Osteoblast (primary cell): ENCODE measurements around the gene UBE2E1. TPM values are rescaled to one million over a fixed set of nuclear protein-coding genes. Genes with fewer than 3 reads are reported as not detected.
A peak's percentile ranks its signal among the peaks of the same experiment; 100 is the strongest.

Experiments used
- DNase-seq: peaks from one replicate; pipeline ENCODE4 v3.0.0; 2011; ENCODE audit warnings: low spot score, mixed read lengths; ENCODE audit not compliant: insufficient read length; ENCODE audit errors: missing footprints
- H2AFZ ChIP-seq: 2 replicates; pipeline ENCODE4 v1.6.0; 2011; ENCODE audit warnings: mild to moderate bottlenecking, low read length
- H3K27ac ChIP-seq: 2 replicates; pipeline ENCODE4 v1.5.1; 2011; ENCODE audit warnings: mild to moderate bottlenecking, low read depth, low read length, moderate library complexity
- H3K27me3 ChIP-seq: 2 replicates; pipeline ENCODE4 v1.6.0; 2012; ENCODE audit warnings: mild to moderate bottlenecking, control low read depth, inconsistent platforms, low read length, moderate library complexity; ENCODE audit not compliant: insufficient read depth
- H3K36me3 ChIP-seq: 2 replicates; pipeline ENCODE4 v1.5.1; 2011; ENCODE audit warnings: mild to moderate bottlenecking, low read length, control low read depth, moderate library complexity; ENCODE audit not compliant: insufficient read depth
- H3K4me1 ChIP-seq: 2 replicates; pipeline ENCODE4 v1.5.1; 2011; ENCODE audit warnings: mild to moderate bottlenecking, low read length, control low read depth, moderate library complexity; ENCODE audit not compliant: insufficient read depth
- H3K4me2 ChIP-seq: 2 replicates; pipeline ENCODE4 v1.6.0; 2011; ENCODE audit warnings: mild to moderate bottlenecking, low read length; ENCODE audit not compliant: insufficient read depth
- H3K4me3 ChIP-seq: fragments of 200-600 bp; sonication (generic); 3 replicates; pipeline ENCODE4 v1.5.1; 2012; ENCODE audit warnings: mild to moderate bottlenecking, low read length, inconsistent platforms; ENCODE audit not compliant: insufficient read depth
- H3K79me2 ChIP-seq: 2 replicates; pipeline ENCODE4 v1.6.0; 2012; ENCODE audit warnings: mild to moderate bottlenecking, low read length, control low read depth, inconsistent platforms; ENCODE audit not compliant: insufficient read depth
- H3K9me3 ChIP-seq: 2 replicates; pipeline ENCODE4 v1.5.1; 2011; ENCODE audit warnings: low read depth, low read length, control low read depth
- H4K20me1 ChIP-seq: 2 replicates; pipeline ENCODE4 v1.6.0; 2012; ENCODE audit warnings: mild to moderate bottlenecking, low read length, control low read depth; ENCODE audit not compliant: insufficient read depth
- total RNA-seq: library from RNA; depleted of rRNA; stranded (reverse); fragments of >200 nt; gene quantifications from 2 replicates; pipeline ENCODE4 v1.2.3, GENCODE V29; 2012
- TF ChIP-seq, protein P1 (sequence below): IDR thresholded peaks from 2 replicates; pipeline ENCODE4 v1.5.1; 2011; ENCODE audit warnings: mild to moderate bottlenecking, low read depth, low read length, moderate library complexity; ENCODE audit errors: extremely low read depth

UBE2E1 gene
- total RNA-seq, 1 donor = 98.1 TPM

DNA sequence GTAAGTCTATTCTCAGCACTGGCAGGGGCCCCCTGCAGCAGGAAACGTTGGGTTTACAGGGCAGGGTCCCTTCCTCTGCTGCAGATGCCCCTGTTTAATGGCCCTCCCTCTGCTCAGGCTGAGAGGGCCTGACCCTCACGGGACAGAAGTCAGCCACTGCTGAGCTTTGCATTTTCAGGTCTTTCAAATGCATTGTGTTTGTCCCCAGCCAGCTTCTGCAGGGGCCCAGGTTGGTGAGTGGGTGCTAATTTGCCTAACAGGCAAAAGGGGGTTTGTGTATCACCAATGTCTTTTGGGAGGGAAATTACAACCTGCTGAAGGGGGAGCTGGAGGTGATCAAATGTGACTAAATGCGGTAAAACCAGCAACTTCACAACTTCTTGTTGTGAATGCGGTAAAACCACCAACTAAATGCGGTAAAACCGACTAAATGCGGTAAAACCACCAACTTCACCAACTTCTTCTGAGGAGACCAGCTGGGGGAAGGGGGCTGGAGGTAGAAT lies 44.8 kb upstream of the UBE2E1 start:
- Histone ChIP-seq H3K27me3 (no peaks in the 10 kb centered on the region), H3K4me1 (peaks cover 10% of the 10 kb centered on the region), H3K4me3 (no peak overlapping the region), H3K4me2 (no peak overlapping the region), H2AFZ (no peak overlapping the region), H4K20me1 (no peaks in the 10 kb centered on the region), H3K36me3 (no peaks in the 10 kb centered on the region), H3K9me3 (no peaks in the 10 kb centered on the region), H3K79me2 (no peaks in the 10 kb centered on the region), H3K27ac (no peak overlapping the region)
- TF ChIP-seq, protein P1, sequence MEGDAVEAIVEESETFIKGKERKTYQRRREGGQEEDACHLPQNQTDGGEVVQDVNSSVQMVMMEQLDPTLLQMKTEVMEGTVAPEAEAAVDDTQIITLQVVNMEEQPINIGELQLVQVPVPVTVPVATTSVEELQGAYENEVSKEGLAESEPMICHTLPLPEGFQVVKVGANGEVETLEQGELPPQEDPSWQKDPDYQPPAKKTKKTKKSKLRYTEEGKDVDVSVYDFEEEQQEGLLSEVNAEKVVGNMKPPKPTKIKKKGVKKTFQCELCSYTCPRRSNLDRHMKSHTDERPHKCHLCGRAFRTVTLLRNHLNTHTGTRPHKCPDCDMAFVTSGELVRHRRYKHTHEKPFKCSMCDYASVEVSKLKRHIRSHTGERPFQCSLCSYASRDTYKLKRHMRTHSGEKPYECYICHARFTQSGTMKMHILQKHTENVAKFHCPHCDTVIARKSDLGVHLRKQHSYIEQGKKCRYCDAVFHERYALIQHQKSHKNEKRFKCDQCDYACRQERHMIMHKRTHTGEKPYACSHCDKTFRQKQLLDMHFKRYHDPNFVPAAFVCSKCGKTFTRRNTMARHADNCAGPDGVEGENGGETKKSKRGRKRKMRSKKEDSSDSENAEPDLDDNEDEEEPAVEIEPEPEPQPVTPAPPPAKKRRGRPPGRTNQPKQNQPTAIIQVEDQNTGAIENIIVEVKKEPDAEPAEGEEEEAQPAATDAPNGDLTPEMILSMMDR = no peak
- DNase-seq = peak; percentile 45

DNA sequence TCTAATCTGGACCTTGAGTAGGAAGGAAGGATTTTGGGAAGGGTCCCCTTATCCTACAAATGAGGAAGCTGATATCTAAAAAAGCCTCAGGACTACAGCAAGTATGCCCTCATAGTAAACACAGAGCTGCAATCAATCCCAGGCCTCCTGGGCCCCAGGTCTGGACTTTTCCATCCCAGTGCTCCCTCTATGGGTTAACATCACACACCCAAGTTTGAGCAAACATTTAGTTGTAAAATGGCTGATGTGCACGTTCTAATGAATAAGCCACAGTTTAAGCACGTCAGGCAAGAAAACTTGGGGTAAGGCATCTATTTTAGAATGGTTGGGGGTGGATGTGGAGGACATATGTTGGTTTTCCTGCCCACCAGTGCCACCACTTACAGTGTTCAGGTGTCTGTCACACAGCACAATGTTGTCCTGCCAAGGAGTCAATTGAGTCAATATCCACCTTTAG lies 44.3 kb upstream of the UBE2E1 start:
- peak; percentile 86 for DNase-seq
- Histone ChIP-seq H4K20me1 (no peaks in the 10 kb centered on the region), H3K27ac (no peak overlapping the region), H3K9me3 (no peaks in the 10 kb centered on the region), H3K4me2 (no peak overlapping the region), H2AFZ (peak overlapping the region; percentile 27), H3K4me3 (no peak overlapping the region), H3K79me2 (no peaks in the 10 kb centered on the region), H3K4me1 (peaks cover 10% of the 10 kb centered on the region), H3K27me3 (no peaks in the 10 kb centered on the region), H3K36me3 (no peaks in the 10 kb centered on the region)
- TF ChIP-seq, protein P1 = peak; percentile 61

DNA sequence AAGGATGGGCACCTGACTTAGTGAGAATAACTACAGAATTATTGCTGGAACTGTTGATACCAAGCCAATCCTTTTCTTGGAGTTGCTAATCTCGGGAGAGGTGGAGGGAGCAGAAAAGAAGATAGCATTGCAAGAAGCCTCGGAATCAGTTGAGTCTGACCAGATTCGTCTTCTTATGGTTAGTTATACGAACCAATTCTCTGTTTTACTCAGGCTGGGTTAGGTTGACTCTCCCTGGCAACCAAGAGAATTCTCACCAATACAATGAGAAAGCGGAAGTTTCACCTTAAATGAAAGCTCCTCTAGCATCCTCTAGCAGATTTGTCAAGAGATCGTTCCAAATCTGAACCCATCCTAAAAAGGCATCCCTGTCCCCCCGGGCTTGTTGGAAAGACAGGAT lies 43.5 kb upstream of the UBE2E1 start:
- H3K9me3 ChIP-seq = no peaks in the 10 kb centered on the region
- no peaks in the 10 kb centered on the region for H3K79me2 ChIP-seq
- peaks cover 10% of the 10 kb centered on the region for H3K4me1 ChIP-seq
- DNase-seq = no peak
- H3K4me3 ChIP-seq = no peak overlapping the region
- peak overlapping the region; percentile 81 for H3K4me2 ChIP-seq
- TF ChIP-seq, protein P1 = no peak
- no peak overlapping the region for H3K27ac ChIP-seq
- H2AFZ ChIP-seq = peak overlapping the region; percentile 83
- no peaks in the 10 kb centered on the region for H3K27me3 ChIP-seq
- H3K36me3 ChIP-seq = no peaks in the 10 kb centered on the region
- H4K20me1 ChIP-seq = no peaks in the 10 kb centered on the region

DNA sequence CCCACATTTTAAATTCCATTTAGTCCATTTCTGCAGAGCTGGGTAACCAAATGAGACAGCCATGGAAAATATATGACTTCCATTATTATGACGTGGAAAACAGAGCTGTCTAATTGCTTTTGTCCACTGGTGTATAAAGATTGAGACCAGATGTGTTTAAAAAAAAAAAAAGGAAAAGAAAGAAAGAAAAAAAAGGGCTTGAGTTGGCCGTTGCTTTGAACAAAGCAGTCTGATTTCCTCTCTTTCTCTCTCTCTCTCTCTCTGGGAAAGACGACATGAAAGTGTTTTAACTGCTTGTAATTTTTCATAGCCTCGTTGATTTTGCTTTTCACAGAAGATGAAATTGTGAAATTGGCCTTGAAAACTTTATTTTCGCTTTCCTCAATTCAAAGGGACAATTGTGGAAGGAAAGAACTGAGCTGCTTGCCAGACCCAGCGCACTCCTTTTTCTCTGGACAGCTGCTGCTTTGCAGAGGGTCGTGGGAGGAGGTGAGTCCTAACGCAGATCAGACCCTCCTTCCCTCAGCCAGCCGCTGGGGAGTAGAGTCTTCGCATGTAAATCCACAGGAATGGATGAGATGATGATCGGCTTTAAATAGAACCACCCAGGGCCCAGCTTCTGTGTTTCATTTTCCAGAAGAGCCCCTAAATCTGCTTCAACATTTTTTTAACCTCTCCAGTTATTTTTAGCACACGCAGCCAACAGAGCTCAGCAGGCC lies 42.8 kb upstream of the UBE2E1 start:
- no peaks in the 10 kb centered on the region for H4K20me1 ChIP-seq
- H3K27ac ChIP-seq = peak overlapping the region; percentile 18
- TF ChIP-seq, protein P1 = no peak
- peak overlapping the region; percentile 81 for H3K4me2 ChIP-seq
- peak overlapping the region; percentile 61 for H3K4me3 ChIP-seq
- no peaks in the 10 kb centered on the region for H3K9me3 ChIP-seq
- H3K79me2 ChIP-seq = no peaks in the 10 kb centered on the region
- peaks cover 10% of the 10 kb centered on the region for H3K4me1 ChIP-seq
- DNase-seq = no peak
- H2AFZ ChIP-seq = peak overlapping the region; percentile 83
- H3K36me3 ChIP-seq = no peaks in the 10 kb centered on the region
- H3K27me3 ChIP-seq = no peaks in the 10 kb centered on the region
